HepG2 (cell line): ENCODE results near the gene TMBIM1. TPM values are rescaled to one million over a fixed set of nuclear protein-coding genes. Genes with fewer than 3 reads are reported as not detected.

ENCODE experiments used
- DMTF1 ChIP-seq: sonication (generic); formaldehyde crosslinking; IDR thresholded peaks from 2 replicates; pipeline ENCODE4 v1.4.0; 2020; ENCODE audit warnings: mild to moderate bottlenecking, missing genetic modification reagents
- DR1 ChIP-seq: sonication (generic); formaldehyde crosslinking; IDR thresholded peaks from 2 replicates; pipeline ENCODE4 v1.8.0; 2021; ENCODE audit warnings: mild to moderate bottlenecking, missing genetic modification reagents, inconsistent platforms
- EZH2 ChIP-seq: conservative IDR thresholded peaks from 2 replicates; pipeline ENCODE4 v1.6.1; 2012; ENCODE audit warnings: mild to moderate bottlenecking, low read depth, low read length, moderate library complexity
- GTF2F1 ChIP-seq: fragments of 150-350 bp; IDR thresholded peaks from 2 replicates; pipeline ENCODE4 v1.6.1; 2014; ENCODE audit warnings: low read length
- HNRNPLL ChIP-seq: fragments of 200-400 bp; formaldehyde crosslinking; IDR thresholded peaks from 2 replicates; pipeline ENCODE4 v1.6.1; 2017; ENCODE audit warnings: mild to moderate bottlenecking, low read depth, low read length; ENCODE audit not compliant: poor library complexity, severe bottlenecking
- KLF11 ChIP-seq: IDR thresholded peaks from 2 replicates; pipeline ENCODE4 v1.6.1; 2016; ENCODE audit warnings: missing compliant biosample characterization
- KMT2B ChIP-seq: IDR thresholded peaks from 2 replicates; pipeline ENCODE4 v1.6.1; 2016; ENCODE audit warnings: missing genetic modification reagents, missing compliant biosample characterization
- SP140L ChIP-seq: sonication (generic); formaldehyde crosslinking; IDR thresholded peaks from 2 replicates; pipeline ENCODE4 v1.4.0; 2020; ENCODE audit warnings: missing genetic modification reagents, borderline replicate concordance
- XRCC5 ChIP-seq: fragments of 200-400 bp; formaldehyde crosslinking; optimal IDR thresholded peaks from 2 replicates; pipeline ENCODE3; 2017; ENCODE audit warnings: mild to moderate bottlenecking, low read length
- ZBTB40 ChIP-seq, 2 experiments: fragments of 450-650 bp in 1 of 2; sonication (generic) in 1 of 2; formaldehyde crosslinking in 1 of 2; IDR thresholded peaks; 2 replicates each; pipeline versions ENCODE4 v1.6.1 to v1.8.0; 2016 to 2022; ENCODE audit warnings: antibody characterized with exemption in 1 of 2, mild to moderate bottlenecking in 1 of 2, missing genetic modification reagents in 1 of 2
- ZBTB7A ChIP-seq: sonication (generic); formaldehyde crosslinking; IDR thresholded peaks from 2 replicates; pipeline ENCODE4 v1.8.0; 2022; ENCODE audit warnings: mild to moderate bottlenecking, missing genetic modification reagents
- ZNF556 ChIP-seq: sonication (generic); formaldehyde crosslinking; IDR thresholded peaks from 2 replicates; pipeline ENCODE4 v1.4.0; 2020; ENCODE audit warnings: mild to moderate bottlenecking, missing genetic modification reagents, borderline replicate concordance
- ZNF615 ChIP-seq: sonication (generic); formaldehyde crosslinking; IDR thresholded peaks from 2 replicates; pipeline ENCODE4 v1.5.0; 2020; ENCODE audit warnings: mild to moderate bottlenecking, missing genetic modification reagents, borderline replicate concordance
- ZNF777 ChIP-seq: sonication (generic); formaldehyde crosslinking; IDR thresholded peaks from 2 replicates; pipeline ENCODE4 v1.4.0; 2020; ENCODE audit warnings: missing genetic modification reagents
- polyA plus RNA-seq, 8 experiments: library from polyadenylated mRNA; depleted of rRNA in 3 of 8; stranded (reverse) in 7 of 8; unstranded in 1 of 8; fragments of >200 nt; fragmentation: Illumina TruSeq in 4 of 8; extraction: Trizol in 4 of 8; gene quantifications; 2 replicates each; pipeline versions ENCODE4 v1.2.1 to v1.2.3, GENCODE V29; 2011 to 2016; ENCODE audit warnings: low read depth in 4 of 8, missing spikeins in 1 of 8, mixed read lengths in 1 of 8; ENCODE audit not compliant: insufficient read depth in 1 of 8
- total RNA-seq, 5 experiments: library from RNA; depleted of rRNA; stranded (reverse); fragments of >200 nt; fragmentation: Illumina TruSeq; extraction: Trizol; gene quantifications; 2 replicates each; pipeline ENCODE4 v1.2.3, GENCODE V29; 2016; ENCODE audit warnings: low read depth in 1 of 5
- TF ChIP-seq, protein P1 (sequence below): sonication (generic); formaldehyde crosslinking; conservative IDR thresholded peaks from 2 replicates; pipeline ENCODE4 v1.8.1; 2023; ENCODE audit warnings: missing genetic modification reagents

TMBIM1 gene
- total and polyA plus RNA-seq, 2 of the 13 experiments (the other 11 are each of a cell fraction or from before 2014, with no cell fraction given): 127 to 139 TPM

DNA sequence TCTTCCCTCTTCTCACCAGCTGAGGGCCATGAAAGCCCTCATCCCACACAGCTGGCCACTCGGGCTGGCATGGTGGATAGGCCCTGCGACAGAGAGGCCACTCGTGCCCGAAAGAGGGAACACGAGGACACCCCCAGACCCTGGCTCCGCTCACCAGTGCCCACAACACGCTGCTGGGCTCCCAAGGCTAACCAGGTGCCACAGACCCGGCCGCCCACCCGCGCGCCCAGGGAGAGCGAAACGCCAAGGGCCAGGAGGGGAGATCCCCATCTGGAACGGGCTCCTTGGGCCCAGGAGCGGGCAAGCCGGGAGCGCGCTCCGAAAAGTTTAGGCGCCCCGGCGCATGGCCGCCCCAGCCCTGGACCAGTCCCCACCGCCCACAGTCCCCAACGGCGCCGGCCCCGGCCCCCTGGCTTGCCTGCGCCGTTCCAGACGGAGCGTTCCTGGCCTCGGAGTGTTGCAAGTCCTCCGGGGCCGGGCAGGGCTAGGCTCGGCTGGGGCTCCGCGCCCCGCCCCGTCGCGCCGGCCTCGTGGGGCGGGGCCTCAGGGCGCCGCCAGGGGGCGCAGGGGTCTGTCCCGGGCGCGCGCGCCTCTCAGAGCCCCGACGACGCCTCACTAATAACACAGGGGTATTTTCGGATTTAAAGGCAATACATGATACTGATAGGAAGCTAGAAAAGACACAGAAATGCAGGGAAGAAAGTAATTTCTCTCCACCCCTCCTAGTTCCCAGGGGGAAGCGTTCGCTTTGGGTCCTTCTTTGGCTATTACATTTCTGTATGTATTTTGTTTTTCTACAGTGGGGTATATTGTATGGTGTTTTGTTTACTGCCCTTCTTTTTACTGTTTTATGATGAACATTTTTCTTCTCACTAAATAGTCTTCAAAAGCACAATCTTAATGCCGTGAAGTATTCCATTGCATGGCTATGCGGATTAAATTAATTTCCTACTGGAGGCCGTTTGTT is at the start of gene TMBIM1 (continued):
- TF ChIP-seq XRCC5 (peak; percentile 78), DMTF1 (CRISPR knock-in tag) (no peak), KLF11 (CRISPR knock-in tag) (0 out of 2 replicates have a peak, but pooled peaks have one; percentile 35), ZNF556 (no peak), ZNF615 (no peak), DR1 (CRISPR knock-in tag) (no peak; the same call in 1 of the 2 replicates), ZBTB40 (IDR thresholded peaks at IDR 0.05) (no peak), ZBTB40 (CRISPR knock-in tag; IDR thresholded peaks at IDR 0.05) (no peak; the same call in 1 of the 2 replicates), HNRNPLL (peak; percentile 54), SP140L (CRISPR knock-in tag) (no peak), KMT2B (CRISPR knock-in tag) (peak; percentile 35), GTF2F1 (no peak), ZBTB7A (CRISPR knock-in tag) (peak; percentile 72; the same call in 1 of the 2 replicates), EZH2 (no peak), ZNF777 (CRISPR knock-in tag) (peak; percentile 100)
- TF ChIP-seq, protein P1, sequence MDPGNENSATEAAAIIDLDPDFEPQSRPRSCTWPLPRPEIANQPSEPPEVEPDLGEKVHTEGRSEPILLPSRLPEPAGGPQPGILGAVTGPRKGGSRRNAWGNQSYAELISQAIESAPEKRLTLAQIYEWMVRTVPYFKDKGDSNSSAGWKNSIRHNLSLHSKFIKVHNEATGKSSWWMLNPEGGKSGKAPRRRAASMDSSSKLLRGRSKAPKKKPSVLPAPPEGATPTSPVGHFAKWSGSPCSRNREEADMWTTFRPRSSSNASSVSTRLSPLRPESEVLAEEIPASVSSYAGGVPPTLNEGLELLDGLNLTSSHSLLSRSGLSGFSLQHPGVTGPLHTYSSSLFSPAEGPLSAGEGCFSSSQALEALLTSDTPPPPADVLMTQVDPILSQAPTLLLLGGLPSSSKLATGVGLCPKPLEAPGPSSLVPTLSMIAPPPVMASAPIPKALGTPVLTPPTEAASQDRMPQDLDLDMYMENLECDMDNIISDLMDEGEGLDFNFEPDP (CRISPR knock-in tag): no peak
